Aorta (tissue), 5 donors: ENCODE results near the gene FYCO1. TPM values are rescaled to one million over a fixed set of nuclear protein-coding genes. Genes with fewer than 3 reads are reported as not detected.

Source experiments
- ATAC-seq: fragments of 200-7000 bp; cut with Tn5 transposase; one replicate; pipeline ENCODE4 v1.9.1; 2022; ENCODE audit warnings: moderate library complexity; ENCODE audit not compliant: low FRiP score
- DNase-seq, 2 donors: peaks; one replicate each; pipeline ENCODE4 v3.0.0-alpha.2; 2020
- H3K27ac ChIP-seq, 2 donors: one replicate each; pipeline ENCODE4 v1.5.1; 2013; ENCODE audit warnings: low read length in 2 of 2, mild to moderate bottlenecking in 2 of 2, moderate library complexity in 2 of 2, control low read depth in 1 of 2, inconsistent platforms in 1 of 2, low read depth in 1 of 2
- H3K27me3 ChIP-seq, 2 donors: one replicate each; pipeline ENCODE4 v1.6.1; 2013; ENCODE audit warnings: control low read depth in 1 of 2, low read length in 1 of 2, mild to moderate bottlenecking in 1 of 2, moderate library complexity in 1 of 2; ENCODE audit not compliant: insufficient read depth in 2 of 2, control insufficient read depth in 1 of 2
- H3K36me3 ChIP-seq, 2 donors: one replicate each; pipeline ENCODE4 v1.6.1; 2013; ENCODE audit warnings: control low read depth in 1 of 2, low read length in 1 of 2, mild to moderate bottlenecking in 1 of 2; ENCODE audit not compliant: insufficient read depth in 2 of 2, control insufficient read depth in 1 of 2
- H3K4me1 ChIP-seq, 2 donors: one replicate each; pipeline ENCODE4 v1.6.1; 2013; ENCODE audit warnings: low read length in 2 of 2, control low read depth in 1 of 2, mild to moderate bottlenecking in 1 of 2, moderate library complexity in 1 of 2; ENCODE audit not compliant: insufficient read depth in 2 of 2, control insufficient read depth in 1 of 2
- H3K4me3 ChIP-seq, 2 donors: one replicate each; pipeline ENCODE4 v1.5.1; 2013; ENCODE audit warnings: low read length in 2 of 2, control low read depth in 1 of 2, mild to moderate bottlenecking in 1 of 2
- H3K9me3 ChIP-seq: one replicate; pipeline ENCODE4 v1.6.1; 2013; ENCODE audit warnings: mild to moderate bottlenecking, low read length; ENCODE audit not compliant: control insufficient read depth
- WGBS, 2 donors: extraction: QIAGEN DNeasy Blood & Tissue Kit; methylation state at CpG; one replicate each; pipeline ENCODE4 v1.1.7; 2013; 5-methylcytosine and 5-hydroxymethylcytosine counted together
- intact Hi-C, 2 donors: fragments of 100-400 bp; cut with DNase I; formaldehyde crosslinking; loops; one replicate each; pipeline versions ENCODE4 v1.14.2 to v1.15.0; 2022
- polyA plus RNA-seq, 2 donors: library from polyadenylated mRNA; stranded (reverse); fragments of 200-250 nt; gene quantifications; one replicate each; pipeline ENCODE4 v1.2.3, GENCODE V29; 2013
- total RNA-seq, 2 donors: library from RNA; stranded (reverse); fragmentation: NEBNext Ultra II Directional; extraction: Animal tissue kit (Norgen Biotek cat#: 25700); gene quantifications; one replicate each; pipeline ENCODE4 v1.2.1, GENCODE V29; 2021
- donor health status: healthy with polysubstance abuse.
- donor health status: Bipolar disorder and iron deficiency.
- donor health status: DM: no; HTN: no; CAD: no.
- donor health status: DM: no; HTN: no; CAD: no.
- donor health status: DM: yes; HTN: yes; CAD: no.

The FYCO1 gene
- total and polyA plus RNA-seq, 4 donors, result 15.9 to 91.8 (median 51.7) TPM

DNA sequence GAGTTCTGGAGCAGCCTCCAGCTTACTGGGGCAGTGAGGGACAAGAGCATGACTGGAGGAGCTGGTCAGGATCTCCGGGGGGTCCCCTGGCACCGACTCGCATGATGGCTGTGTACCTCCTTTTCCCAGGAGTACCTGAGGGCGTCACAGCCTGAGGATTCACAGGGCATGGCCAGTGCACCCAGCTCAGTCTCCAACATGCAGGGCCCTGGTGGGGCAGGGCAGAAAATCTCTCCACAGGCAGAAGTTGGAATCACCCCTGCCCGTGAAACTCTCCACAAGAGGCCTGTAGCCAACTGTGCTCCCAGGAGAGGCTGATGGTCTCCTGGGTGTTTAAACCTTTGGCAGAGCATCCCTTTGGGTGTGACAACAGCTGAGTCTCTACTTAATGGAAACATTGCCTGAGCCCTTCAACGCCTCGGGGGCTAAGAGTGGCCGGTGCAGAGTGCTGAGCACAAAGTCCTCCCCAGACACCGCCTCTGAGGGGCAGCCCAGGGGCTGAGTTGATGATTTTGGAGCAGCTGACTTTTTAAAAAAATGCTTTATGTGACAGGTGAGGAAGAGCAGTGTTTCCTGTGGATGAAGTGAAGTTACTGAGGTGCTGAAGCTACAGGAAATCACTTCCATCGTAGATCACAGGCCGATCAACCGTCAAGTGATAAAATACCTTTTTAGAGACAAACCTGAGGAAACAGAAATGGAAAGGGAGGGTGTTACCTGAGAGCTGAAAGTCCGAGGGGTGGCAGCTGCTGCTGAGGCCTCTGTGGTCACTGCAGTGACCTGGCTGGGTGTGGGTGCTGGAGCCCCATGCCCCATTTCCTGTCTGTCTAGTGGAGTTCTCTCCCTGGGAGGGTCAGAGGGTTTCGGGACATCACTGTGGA lies 74.2 kb downstream of the FYCO1 start:
- no peaks in the 10 kb centered on the region for H3K4me1 ChIP-seq
- no peak overlapping the region for H3K4me3 ChIP-seq
- no peak for ATAC-seq
- H3K27ac ChIP-seq, result no peak overlapping the region
- no peak for DNase-seq
- intact Hi-C loops, result no loop called here
- WGBS, 2 donors, result 82 to 86% methylated on average over 14 of the region's 14 CpGs
- H3K9me3 ChIP-seq, result no peaks in the 10 kb centered on the region
- H3K36me3 ChIP-seq, result peaks cover 6 to 16% of the 10 kb centered on the region in 2 donors
- H3K27me3 ChIP-seq, result no peaks in the 10 kb centered on the region

DNA sequence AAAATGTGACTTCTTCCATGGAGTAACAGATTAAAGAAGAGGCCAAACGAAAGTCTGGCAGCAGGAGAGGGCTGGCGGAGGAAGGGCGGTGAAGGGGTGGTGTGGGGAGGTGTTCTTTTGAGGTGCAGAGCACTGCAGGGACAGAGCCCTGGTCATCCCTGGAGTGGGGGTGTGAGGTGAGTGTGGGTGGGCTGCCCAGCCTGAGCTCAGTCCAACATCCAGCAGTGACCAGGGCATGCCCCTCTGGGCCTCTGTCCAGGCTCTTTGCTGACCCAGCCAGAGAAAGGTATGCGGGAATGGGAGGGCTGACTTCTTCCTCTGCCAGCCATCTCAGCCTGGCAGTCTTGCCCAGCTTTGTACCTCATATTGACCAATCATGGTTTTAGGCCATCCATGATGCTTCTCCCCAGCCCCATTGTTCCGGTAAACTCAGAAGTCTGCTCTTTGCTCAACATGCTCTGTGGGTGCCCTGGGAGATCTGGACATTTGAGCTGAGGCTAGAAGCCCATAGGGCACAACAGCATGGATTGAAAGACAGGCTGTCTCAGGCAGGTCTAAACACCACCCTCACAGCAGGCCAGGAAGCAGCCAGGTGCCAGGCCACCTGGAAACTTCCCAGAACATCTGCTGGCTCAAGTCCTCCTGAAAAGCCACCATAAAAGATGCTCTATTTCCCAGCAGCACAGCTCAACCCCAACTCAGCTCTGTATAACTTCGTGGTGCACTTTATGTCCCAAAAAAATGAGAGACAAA lies 78.3 kb downstream of the FYCO1 start:
- intact Hi-C loops, result no loop called here
- no peak overlapping the region for H3K4me3 ChIP-seq
- DNase-seq, result no peak

DNA sequence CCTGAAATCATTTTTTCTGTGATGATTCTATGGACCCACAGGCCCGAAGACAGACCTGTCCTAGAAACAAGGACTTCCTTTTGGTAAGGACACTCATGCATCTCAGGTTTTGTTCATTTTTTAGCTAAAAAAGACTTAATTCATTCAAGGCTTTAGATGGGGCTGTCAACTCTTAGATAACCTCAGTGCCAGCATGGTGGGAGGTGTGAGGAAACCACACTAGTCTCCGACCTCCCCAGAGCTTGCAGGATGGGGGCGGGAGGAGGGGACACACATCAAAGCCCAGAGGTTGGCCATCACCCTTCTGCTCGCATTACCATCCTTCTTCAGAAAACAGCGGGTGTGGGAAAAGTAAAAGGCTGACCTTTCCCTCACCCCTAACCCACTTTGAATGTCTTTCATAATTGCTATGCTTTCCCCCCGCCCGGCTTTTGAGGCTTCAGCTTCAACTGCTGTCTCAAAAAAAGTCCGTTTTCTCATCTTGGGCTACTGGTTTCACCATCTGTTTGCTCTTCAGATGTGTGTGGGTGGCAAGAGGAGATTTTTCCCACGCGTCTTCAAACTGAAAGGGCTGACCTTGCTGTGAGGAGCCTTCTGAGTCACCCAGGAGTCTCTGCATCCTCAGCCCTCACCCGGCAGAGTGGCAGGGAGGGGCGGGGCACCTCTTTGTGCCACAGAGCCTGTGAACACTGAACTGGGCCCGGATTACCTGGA lies 79.9 kb downstream of the FYCO1 start:
- peaks cover 0 to 3% of the 10 kb centered on the region in 2 donors for H3K36me3 ChIP-seq
- H3K27ac ChIP-seq, result no peak overlapping the region
- WGBS, 2 donors, result 49 to 53% methylated on average over 13 of the region's 13 CpGs
- H3K9me3 ChIP-seq, result no peaks in the 10 kb centered on the region
- DNase-seq, result no peak
- no peak overlapping the region for H3K4me3 ChIP-seq
- no peaks in the 10 kb centered on the region for H3K4me1 ChIP-seq
- ATAC-seq, result no peak
- H3K27me3 ChIP-seq, result no peaks in the 10 kb centered on the region
- intact Hi-C loops, result no loop called here

More for the DNA sequence above, 78.3 kb downstream of the FYCO1 start:
- no peaks in the 10 kb centered on the region for H3K27me3 ChIP-seq
- no peak overlapping the region for H3K27ac ChIP-seq
- H3K4me1 ChIP-seq, result no peaks in the 10 kb centered on the region
- peak; percentile 17 for ATAC-seq
- H3K9me3 ChIP-seq, result no peaks in the 10 kb centered on the region
- WGBS, 2 donors, result 68 to 75% methylated on average over 6 of the region's 6 CpGs
- peaks cover 3 to 13% of the 10 kb centered on the region in 2 donors for H3K36me3 ChIP-seq

DNA sequence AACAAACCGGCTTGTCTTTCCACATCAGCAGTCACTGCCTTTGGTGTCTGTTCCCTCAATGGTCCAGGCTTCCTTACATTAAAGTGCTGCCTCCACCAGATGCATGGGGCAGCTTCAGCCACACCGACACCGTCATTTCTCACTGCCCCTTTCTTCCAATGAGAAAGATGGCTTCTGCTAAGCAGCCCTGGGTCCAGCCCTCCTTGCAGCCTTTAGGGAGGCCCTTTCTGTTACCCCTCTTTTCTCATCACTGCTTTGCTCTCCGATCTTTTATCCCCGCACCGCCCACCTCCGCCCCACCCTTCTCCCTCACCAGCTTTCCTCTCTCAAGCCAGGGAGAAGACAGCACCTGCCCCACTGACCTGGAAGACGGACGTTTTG lies 80.6 kb downstream of the FYCO1 start:
- intact Hi-C loops, result no loop called here
- Histone ChIP-seq H3K27ac (no peak overlapping the region), H3K36me3 (peaks cover 0 to 3% of the 10 kb centered on the region in 2 donors), H3K4me3 (no peak overlapping the region), H3K4me1 (no peaks in the 10 kb centered on the region), H3K27me3 (no peaks in the 10 kb centered on the region), H3K9me3 (no peaks in the 10 kb centered on the region)
- 90 to 91% methylated on average over 9 of the region's 9 CpGs for WGBS, 2 donors
- no peak for ATAC-seq
- no peak for DNase-seq

DNA sequence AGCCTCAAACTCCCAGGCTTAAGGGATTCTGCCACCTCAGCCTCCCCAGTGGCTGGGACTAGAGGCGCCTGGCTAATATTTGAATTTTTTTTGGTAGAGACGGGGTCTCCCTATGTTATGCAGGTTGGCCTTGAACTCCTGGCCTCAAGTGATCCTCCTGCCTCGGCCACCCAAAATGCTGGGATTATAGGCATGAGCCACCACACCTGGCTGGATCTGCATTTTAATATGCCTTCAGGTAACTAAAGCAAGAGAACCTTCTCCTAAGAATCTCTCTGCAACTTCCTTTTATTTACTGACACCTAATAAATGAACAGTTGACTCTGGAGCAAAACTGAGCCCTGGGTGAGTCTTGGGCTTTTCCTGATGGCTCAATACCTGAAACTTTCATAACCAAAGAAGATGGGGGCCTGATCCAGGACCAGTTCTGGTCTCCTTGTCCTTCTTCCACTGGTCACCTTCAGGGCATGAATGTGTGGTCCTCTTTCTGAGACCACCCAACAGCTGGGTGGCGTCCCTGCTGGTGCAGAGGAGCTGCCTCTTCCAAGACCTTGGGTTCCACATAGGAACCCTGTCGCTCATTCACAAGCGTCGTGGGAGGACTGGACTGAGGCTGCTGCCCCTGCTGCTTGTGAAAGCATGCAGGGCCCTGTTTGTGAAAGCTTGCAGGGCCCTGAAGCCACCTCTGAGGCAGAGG lies 81.1 kb downstream of the FYCO1 start:
- no peak for DNase-seq
- no peak for ATAC-seq
- Histone ChIP-seq H3K27ac (no peak overlapping the region), H3K4me1 (no peaks in the 10 kb centered on the region), H3K36me3 (peaks cover 0 to 3% of the 10 kb centered on the region in 2 donors), H3K9me3 (no peaks in the 10 kb centered on the region), H3K27me3 (no peaks in the 10 kb centered on the region), H3K4me3 (no peak overlapping the region)
- WGBS, 2 donors, result 89 to 91% methylated on average over 7 of the region's 7 CpGs
- intact Hi-C loops, result no loop called here

DNA sequence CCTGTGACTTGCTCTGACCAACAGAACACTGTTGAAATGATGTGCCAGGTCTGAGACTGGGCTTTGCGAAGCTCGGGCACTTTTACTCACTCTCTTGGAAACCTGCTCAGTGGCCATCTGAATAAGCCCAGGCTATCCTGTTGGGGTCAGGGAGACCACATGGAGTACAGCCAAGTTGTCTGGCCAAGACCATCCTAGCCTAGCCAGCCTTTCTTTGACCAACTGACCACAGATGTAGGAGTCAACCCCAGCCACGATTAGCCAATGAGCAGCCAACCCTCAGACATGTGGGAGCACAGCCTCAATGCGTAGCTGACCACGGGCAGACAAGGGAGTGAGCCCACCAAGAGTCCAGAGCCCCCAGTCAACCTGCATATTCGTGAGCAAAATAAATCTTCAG lies 83.2 kb downstream of the FYCO1 start:
- H3K27ac ChIP-seq, result no peak overlapping the region
- no peaks in the 10 kb centered on the region for H3K27me3 ChIP-seq
- DNase-seq (no peak), ATAC-seq (no peak)
- H3K4me1 ChIP-seq, result no peaks in the 10 kb centered on the region
- intact Hi-C loops, result no loop called here
- H3K4me3 ChIP-seq, result no peak overlapping the region
- 90% methylated on average over 6 of the region's 6 CpGs for WGBS, 2 donors
- no peaks in the 10 kb centered on the region for H3K9me3 ChIP-seq
- no peaks in the 10 kb centered on the region for H3K36me3 ChIP-seq

DNA sequence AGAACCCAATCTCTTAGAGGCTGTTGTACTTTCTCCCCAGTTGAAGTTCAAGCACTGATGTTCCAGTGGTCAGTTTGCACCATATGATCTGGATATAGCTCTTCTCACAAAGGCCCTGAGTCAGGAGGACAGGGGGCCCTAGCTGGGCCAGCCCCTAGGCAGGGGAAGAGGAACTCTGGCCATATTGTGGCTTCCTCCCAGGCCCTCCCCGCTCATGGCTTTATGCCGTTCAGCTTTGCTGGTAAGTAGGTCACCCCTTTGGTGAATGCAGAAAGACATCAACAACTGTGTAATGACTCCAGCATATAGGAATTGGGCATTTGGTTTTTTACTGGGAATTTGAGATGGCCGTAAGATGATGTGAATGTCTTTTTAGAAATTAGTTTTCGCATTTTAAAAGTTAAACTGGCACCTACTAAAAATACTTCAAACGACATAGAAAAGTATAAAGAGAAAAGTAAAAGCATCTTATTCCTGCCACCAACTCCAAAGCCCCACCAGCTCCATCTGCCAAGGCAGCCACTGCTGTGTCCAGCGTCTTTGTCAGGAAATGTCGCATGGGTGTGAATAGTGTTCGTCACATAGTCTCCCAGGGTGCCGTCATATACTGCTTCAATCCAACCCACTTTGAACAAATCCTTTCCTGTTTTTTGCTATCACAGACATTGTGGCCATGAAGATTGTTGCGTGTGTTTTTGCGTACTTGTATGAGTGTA lies 84.0 kb downstream of the FYCO1 start:
- Histone ChIP-seq H3K4me3 (no peak overlapping the region), H3K27ac (no peak overlapping the region), H3K36me3 (no peaks in the 10 kb centered on the region), H3K27me3 (no peaks in the 10 kb centered on the region), H3K9me3 (no peaks in the 10 kb centered on the region), H3K4me1 (no peaks in the 10 kb centered on the region)
- DNase-seq, result no peak
- no peak for ATAC-seq
- intact Hi-C loops, result no loop called here
- WGBS, 2 donors, result 94% methylated on average over 11 of the region's 11 CpGs

DNA sequence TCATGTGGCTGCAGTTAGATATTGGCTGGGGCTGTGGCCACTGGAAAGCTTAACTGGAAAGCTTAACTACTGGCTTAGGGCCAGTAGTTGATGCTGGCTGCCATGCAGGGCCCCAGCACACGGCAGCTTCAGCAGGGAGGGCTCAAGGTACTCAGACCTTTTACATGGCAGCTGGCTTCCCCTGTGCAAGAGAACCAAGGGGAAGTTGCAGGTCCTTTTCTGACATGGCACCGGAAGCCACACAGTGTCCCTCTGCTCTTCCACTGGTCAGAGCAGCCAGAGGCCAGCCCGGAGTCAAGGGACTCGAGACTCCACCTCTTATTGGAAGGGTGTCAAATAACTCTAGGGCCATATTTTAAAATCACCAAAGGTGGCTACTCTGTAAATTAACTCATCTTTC lies 84.7 kb downstream of the FYCO1 start:
- WGBS, 2 donors, result 68% methylated on average over 4 of the region's 4 CpGs
- ATAC-seq (no peak), DNase-seq (no peak)
- no peaks in the 10 kb centered on the region for H3K4me1 ChIP-seq
- no peaks in the 10 kb centered on the region for H3K9me3 ChIP-seq
- no peak overlapping the region for H3K4me3 ChIP-seq
- no peaks in the 10 kb centered on the region for H3K36me3 ChIP-seq
- no peaks in the 10 kb centered on the region for H3K27me3 ChIP-seq
- intact Hi-C loops, result no loop called here
- H3K27ac ChIP-seq, result no peak overlapping the region
